ENCODE data around the gene MRPL50.

DNA sequence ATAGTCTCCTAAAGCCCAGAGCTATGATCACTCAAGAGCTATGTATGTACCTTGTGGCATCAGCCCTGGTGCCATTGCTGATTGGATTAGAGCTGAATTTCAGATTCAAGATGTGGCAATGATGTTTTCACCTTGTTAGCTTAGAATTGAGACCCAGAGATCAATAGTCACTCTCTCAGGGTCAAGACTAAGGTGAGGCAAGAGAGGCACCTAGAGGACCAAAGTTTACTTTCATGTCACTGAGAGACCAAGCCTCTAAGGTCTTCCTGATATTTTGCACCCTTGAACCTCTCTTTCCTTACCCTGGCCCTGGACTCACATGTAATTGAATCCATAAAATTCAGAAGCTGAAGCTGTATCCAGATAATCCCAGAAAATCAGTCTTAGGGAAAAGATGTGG is 56.5 kb downstream of the MRPL50 start:
- TF ChIP-seq, protein P1, sequence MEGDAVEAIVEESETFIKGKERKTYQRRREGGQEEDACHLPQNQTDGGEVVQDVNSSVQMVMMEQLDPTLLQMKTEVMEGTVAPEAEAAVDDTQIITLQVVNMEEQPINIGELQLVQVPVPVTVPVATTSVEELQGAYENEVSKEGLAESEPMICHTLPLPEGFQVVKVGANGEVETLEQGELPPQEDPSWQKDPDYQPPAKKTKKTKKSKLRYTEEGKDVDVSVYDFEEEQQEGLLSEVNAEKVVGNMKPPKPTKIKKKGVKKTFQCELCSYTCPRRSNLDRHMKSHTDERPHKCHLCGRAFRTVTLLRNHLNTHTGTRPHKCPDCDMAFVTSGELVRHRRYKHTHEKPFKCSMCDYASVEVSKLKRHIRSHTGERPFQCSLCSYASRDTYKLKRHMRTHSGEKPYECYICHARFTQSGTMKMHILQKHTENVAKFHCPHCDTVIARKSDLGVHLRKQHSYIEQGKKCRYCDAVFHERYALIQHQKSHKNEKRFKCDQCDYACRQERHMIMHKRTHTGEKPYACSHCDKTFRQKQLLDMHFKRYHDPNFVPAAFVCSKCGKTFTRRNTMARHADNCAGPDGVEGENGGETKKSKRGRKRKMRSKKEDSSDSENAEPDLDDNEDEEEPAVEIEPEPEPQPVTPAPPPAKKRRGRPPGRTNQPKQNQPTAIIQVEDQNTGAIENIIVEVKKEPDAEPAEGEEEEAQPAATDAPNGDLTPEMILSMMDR (conservative IDR thresholded peaks at IDR 0.05 in 1 of 2, IDR thresholded peaks at IDR 0.05 in 1 of 2; ENCODE audit: extremely low read depth in 1 of 2, insufficient read depth in 1 of 2, low read depth in 1 of 2, low read length in 2 of 2): no peak
- no peak for TF ChIP-seq EZH2 (IDR thresholded peaks at IDR 0.05; ENCODE audit: borderline replicate concordance, low read length)
